Cardiac fibroblast (primary cell): ENCODE measurements around the gene NEO1.

Source experiments
- DNase-seq, 2 donors: peaks; one replicate each; pipeline versions ENCODE4 v3.0.0 to v3.0.0-alpha.2; 2010; ENCODE audit warnings: low read depth in 2 of 2
- H3K4me3 ChIP-seq, 2 donors: replicated peaks in 1 of 2; 1 replicate in 1 of 2; 2 replicates in 1 of 2; pipeline ENCODE4 v1.5.1; 2011; ENCODE audit warnings: low read depth in 2 of 2, low read length in 2 of 2, mild to moderate bottlenecking in 2 of 2, moderate library complexity in 1 of 2
- TF ChIP-seq, protein P1 (sequence below): IDR thresholded peaks from one replicate; pipeline ENCODE4 v1.5.1; 2011; ENCODE audit warnings: low read depth, mild to moderate bottlenecking, low read length, inconsistent platforms

Gene NEO1

DNA sequence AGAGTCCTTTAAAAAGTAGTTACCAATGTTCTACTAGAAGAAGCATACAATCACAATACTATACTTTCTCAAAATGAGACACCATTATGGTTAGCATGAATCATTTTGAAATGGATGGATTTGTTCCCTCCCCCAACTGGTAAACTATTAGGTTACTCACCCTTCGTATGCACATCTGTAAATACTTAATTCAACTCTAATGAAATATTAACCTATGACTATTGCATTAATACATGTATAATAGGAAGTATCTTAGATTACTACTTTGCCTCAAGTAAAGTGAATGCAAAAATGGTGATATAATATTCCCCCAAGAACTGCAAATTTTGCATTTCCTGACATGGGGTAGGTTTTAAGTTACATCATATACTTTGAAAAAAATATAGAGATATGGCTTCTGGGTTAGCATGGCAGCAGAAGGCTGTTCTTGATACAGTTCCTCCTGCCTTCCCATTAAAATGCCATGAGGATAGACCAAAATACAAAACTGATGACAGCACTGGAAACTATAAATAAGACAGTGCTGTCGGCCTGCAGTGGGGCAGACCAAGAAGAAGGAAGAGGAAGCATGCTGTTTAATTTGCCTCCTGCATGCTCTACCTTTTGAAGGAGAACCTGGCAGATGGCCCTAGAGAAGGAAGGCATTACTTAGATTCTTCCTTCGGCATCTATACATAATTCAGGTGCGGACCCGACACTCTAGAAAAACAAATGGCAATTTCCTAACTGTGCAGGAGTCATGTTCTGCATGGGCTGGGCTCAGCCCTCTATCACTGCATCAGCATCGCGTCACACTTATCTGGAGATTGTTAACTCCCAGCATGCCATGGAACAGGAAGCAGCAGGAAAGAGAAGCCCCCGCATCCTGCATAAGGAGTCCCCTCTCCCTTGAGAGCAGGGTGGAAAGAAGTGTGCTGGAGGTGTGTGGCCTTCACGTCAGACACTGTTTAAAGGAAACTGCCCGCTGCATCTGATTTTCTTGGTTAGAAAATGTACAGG lies 41.8 kb upstream of the NEO1 start:
- H3K4me3 ChIP-seq: no peak overlapping the region
- DNase-seq: peak in 1 of 2 donors; percentile 7
- TF ChIP-seq, protein P1, sequence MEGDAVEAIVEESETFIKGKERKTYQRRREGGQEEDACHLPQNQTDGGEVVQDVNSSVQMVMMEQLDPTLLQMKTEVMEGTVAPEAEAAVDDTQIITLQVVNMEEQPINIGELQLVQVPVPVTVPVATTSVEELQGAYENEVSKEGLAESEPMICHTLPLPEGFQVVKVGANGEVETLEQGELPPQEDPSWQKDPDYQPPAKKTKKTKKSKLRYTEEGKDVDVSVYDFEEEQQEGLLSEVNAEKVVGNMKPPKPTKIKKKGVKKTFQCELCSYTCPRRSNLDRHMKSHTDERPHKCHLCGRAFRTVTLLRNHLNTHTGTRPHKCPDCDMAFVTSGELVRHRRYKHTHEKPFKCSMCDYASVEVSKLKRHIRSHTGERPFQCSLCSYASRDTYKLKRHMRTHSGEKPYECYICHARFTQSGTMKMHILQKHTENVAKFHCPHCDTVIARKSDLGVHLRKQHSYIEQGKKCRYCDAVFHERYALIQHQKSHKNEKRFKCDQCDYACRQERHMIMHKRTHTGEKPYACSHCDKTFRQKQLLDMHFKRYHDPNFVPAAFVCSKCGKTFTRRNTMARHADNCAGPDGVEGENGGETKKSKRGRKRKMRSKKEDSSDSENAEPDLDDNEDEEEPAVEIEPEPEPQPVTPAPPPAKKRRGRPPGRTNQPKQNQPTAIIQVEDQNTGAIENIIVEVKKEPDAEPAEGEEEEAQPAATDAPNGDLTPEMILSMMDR: no peak

DNA sequence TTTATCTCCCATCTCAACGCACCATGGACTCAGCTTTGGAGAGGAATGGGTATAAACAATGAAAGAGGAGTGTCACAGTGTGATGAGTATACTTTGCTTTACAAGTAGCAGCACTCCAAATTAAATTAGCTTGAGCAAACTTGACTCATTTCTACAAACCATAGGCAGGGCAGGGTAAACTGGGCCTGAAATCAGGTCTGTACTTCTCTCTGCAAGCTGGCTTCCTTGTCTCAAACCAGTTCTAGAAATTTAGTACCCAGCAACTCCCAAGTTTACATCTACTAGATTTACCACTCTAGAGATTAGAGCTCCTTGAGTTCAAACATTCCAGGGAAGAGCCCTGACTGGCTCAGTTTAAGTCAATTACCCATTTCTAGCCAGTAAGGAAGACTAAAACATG lies 37.4 kb upstream of the NEO1 start:
- TF ChIP-seq, protein P1: no peak
- no peak for DNase-seq
- no peak overlapping the region for H3K4me3 ChIP-seq

DNA sequence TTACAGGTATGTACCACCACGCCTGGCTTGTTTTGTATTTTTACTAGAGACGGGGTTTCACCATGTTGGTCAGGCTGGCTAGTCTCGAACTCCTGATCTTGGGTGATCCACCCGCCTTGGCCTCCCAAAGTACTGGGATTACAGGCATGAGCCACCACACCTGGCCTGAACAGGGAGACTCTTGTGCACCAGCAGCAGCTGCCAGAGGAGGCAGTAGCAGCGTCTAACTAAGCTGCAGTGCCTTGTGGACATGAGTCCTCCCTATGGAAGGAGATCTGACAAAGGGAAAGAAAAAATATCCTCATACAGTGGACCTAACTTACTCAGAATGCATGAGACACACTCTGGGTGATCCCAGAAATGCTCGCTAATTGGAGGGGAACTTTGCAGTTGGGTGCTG lies 36.8 kb upstream of the NEO1 start:
- H3K4me3 ChIP-seq: no peak overlapping the region
- DNase-seq: no peak
- TF ChIP-seq, protein P1: no peak

DNA sequence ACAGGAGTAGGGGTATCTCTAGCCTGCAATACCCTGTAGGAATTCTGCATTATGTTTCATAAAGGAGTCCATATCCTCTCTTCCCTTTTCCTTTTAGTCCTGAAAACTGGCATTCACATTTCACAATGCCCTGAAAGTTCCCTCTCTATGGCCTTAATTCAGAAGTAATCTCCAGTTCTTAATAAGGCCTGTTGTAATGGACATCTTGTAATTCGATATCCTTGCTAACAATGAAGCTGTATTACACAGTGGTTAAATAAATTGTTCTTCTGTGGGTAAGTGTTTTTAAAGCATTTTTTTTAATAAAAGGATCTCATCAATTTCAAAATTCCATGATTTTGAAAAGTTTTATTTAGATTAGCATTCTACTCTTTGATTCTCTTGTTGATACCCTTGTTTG lies 34.3 kb upstream of the NEO1 start:
- peak in 1 of 2 donors; percentile 17 for DNase-seq
- TF ChIP-seq, protein P1: no peak
- no peak overlapping the region for H3K4me3 ChIP-seq

DNA sequence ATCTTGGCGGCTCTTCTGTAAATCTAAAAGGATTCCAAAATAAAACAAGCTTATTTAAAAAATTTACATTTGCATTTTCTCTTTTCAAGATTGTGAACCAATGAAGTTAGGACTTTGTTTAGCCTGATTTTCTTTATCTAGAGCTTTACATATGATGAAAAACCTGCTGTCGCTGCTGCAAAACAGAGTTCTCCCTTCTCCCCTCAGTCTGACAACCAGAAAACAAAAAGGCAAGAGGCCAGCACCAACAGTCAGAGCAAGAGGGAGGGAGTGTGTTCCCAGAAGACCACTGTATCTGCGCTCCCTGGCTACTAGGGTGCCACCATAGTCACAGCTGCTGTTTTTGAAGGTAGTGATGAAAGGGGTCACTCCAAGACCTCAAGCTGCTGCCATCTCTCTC lies 33.1 kb upstream of the NEO1 start:
- TF ChIP-seq, protein P1: no peak
- DNase-seq: no peak
- H3K4me3 ChIP-seq: no peak overlapping the region

DNA sequence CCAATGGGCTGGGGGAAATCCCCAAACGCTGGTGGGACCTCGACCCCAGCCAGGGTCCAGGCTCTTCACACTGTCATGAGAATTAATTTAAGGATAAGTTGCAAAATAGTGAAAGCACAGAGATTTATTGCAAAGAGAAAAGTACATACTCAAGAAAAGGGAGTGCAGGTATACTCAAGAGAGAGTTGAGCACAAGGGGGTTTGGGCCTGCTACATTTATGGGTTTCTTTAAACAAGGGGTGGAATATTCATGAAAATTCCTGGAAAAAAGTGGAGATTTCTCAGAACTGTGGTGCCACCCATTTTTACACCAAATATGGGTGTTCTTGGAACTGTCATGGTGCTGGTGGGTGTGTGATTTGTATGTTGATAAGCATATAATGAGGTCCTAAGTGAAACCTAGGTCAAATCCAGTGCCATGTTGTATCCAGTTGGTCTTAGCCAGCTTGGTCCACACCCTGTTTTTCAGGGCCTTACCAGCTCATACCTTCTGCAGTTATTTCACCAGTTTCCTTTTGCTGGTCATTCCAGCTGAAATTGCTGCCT lies 32.6 kb upstream of the NEO1 start:
- no peak overlapping the region for H3K4me3 ChIP-seq
- TF ChIP-seq, protein P1: no peak
- DNase-seq: no peak
